HFF-Myc (cell line): ENCODE data around the gene SLC6A7.

Experiments used
- DNase-seq: peaks from one replicate; pipeline ENCODE4 v3.0.0-alpha.2; 2011; ENCODE audit warnings: low read depth; ENCODE audit errors: extremely low read depth
- H3K4me3 ChIP-seq: replicated peaks from 2 replicates; pipeline ENCODE4 v1.5.1; 2011; ENCODE audit warnings: low read depth, mild to moderate bottlenecking, control low read depth, low read length
- TF ChIP-seq, protein P1 (sequence below): IDR thresholded peaks from 2 replicates; pipeline ENCODE4 v1.5.1; 2012; ENCODE audit warnings: mild to moderate bottlenecking, low read depth, low read length, control low read depth; ENCODE audit errors: missing control alignments

SLC6A7 gene

DNA sequence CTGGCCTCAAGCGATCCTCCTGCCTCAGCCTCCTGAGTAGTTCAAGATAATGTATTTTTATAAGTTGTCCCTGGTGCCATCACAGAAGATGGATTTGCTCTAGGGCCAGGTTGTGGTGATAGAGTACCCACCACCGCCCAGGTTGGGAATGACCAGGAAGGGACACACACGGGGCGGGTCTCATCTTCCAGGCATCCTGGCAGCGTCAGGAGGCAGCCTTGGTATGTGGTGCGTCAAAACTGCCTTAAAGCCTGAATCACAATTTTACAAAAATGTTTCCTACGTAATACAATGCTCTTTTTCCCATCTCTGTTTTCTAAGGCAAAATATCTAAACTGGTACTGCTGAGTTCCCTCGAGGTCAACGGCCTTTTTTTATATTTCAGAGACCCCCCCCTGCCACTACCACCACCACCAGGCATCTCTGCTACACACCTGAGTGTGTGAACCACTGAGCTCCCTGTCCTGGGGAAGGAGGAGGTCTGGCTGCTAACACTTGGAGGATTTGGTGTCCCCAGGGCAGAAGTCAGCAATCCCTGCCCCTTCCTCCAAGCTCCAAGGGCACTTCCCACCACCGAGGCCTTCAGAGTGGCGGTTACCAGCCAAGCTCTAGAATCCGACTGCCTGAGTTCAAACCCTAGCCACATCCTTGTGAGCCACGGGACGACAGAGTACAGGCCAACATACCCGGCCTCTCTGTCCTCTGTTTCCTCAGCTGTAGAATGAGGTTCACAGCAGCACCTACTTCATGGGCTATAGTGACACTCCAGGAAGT is 47.3 kb downstream of the SLC6A7 start:
- H3K4me3 ChIP-seq, result no peak overlapping the region
- TF ChIP-seq, protein P1, sequence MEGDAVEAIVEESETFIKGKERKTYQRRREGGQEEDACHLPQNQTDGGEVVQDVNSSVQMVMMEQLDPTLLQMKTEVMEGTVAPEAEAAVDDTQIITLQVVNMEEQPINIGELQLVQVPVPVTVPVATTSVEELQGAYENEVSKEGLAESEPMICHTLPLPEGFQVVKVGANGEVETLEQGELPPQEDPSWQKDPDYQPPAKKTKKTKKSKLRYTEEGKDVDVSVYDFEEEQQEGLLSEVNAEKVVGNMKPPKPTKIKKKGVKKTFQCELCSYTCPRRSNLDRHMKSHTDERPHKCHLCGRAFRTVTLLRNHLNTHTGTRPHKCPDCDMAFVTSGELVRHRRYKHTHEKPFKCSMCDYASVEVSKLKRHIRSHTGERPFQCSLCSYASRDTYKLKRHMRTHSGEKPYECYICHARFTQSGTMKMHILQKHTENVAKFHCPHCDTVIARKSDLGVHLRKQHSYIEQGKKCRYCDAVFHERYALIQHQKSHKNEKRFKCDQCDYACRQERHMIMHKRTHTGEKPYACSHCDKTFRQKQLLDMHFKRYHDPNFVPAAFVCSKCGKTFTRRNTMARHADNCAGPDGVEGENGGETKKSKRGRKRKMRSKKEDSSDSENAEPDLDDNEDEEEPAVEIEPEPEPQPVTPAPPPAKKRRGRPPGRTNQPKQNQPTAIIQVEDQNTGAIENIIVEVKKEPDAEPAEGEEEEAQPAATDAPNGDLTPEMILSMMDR, result no peak
- DNase-seq, result no peak

DNA sequence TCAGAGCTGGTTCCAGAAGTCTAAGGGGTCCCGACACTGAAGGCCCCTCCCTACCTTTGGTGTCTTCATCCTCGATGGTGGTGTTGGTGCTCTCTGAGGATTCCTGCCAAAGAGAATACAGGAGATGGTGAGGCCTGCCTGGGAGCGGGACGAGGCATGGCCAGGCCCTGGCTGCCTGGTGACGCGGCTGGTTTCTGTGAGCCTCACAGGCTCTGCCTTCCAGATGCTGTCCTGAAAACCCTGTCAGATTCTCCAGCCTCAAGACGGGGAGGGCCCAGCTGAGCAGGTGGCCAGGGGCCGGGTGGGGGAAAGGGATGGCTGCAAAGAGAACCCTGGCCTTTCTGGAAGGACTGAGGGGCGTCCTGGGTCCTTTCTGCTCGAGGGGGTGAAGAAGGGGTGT is 48.8 kb downstream of the SLC6A7 start:
- DNase-seq, result no peak
- no peak overlapping the region for H3K4me3 ChIP-seq
- TF ChIP-seq, protein P1, result no peak

DNA sequence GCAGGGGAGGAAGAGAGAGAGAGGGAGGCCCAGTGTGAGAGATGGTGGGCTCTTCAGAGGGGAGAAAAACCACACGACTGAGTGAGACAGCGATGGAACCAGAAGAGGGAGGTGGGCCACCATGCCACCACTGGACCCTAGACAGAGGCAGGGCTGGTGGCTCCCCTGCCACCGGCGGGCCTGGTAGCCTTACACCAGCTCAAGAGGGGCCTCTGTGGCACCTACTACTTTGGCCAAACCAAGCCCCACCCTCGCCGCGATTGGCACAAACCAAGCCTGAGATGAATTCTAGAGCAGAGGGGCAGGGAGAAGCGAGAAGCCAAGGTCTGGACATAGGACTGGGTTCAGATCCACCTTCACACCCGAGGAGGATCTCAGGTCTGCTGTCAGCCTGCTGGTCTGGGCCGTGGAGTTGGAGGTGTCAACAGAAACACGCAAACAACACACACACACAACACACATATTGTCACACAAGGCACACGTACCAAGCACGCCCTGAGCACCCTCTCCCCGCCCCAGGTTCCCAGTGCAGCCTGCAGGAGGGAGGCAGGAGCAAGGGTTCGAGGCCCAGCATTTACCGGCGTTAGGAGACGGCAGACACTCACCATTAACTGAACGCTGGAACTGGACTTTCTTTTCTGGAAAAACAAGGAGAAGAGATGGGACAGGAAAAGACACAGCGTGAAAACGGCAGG is 49.4 kb downstream of the SLC6A7 start:
- DNase-seq, result no peak
- H3K4me3 ChIP-seq, result no peak overlapping the region
- TF ChIP-seq, protein P1, result no peak

DNA sequence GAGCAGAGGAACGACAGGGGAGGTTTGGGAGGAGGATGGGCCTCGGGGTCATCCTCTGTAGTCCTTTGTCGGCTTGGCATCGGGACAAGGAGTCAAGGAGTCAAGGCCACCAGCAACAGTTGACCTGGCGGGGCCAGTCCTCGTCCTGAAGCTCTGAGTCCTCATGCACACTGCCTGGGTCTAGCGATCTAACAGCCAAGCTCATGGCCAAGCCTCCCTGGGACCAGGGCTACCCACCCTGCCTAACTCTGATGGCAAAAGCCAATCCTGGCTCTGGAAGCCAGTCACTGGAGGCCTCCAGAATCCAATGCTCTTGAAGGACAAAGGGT is 49.9 kb downstream of the SLC6A7 start:
- H3K4me3 ChIP-seq, result no peak overlapping the region
- no peak for DNase-seq
- TF ChIP-seq, protein P1, result no peak

DNA sequence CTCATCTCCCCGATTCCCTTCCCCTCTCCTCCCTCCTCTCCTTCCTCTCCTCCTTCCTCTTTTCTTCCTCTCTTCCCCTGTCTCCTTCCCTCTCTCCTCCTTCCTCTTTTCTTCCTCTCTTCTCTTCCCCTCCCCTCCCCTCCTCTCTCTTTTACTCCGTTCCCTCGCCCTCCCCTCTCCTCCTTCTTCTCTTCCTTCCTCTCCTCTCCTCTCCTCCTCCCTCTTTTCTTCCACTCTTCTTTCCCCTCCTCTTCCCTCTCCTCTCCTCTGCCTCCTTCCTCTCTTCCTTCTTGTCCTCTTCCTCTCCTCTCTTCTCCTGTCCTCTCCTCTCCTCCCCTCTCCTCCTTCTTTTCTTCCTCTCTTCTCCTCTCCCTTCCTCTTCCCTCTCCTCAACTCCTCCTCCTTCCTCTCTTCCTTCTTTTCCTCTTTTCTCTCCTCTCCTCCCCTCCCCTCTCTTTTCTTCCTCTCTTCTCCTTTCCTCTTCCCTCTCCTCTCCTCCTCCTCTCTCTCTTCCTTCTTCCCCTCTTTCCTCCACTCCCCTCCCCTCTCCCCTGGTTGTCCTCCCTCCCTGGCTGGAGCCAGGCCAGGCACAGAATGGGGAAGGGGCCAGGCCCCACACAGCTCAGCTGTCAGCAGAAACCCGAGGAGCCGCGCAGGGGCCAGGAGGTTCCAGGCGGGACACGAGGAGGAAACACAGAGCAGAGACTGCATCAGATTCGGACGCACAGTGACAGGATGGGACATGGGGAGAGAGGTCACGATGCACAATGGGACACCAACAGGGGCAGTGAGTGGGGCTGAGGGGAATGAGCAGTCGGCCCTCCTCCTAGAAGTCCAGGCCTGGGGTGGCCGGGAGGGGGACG is 51.7 kb downstream of the SLC6A7 start:
- TF ChIP-seq, protein P1, result no peak
- H3K4me3 ChIP-seq, result no peak overlapping the region
- DNase-seq, result no peak

DNA sequence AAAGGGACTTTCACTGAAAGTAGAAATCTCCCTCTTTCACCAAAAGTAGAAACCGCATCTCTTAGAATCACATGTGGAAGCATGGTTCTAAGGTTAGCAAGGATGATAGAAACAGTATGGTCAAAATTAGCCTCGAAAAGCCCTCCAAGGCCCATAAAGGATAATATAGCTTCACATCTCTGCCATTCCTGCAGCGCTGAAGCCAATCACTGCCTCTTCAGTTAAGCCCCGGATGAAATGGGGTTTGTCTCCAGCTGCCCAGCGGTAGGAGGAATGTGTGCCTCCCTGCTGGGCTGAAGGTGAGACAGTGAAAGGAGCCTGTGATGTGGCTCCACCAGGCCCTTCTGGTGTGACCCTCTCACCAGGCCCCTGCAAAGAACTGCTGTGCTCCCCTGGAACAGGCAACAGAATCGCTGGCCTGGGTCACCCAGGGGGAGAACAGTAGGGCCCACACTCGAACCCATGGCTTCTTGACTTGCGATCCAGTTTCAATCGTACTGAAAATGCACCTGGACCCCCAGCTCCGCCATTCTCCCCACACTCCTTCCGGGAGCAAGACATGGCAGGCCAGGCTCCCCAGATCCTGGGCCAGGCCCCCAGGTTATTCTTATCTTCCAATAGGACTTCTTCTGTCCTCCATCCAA is 52.5 kb downstream of the SLC6A7 start:
- H3K4me3 ChIP-seq, result no peak overlapping the region
- DNase-seq, result no peak
- TF ChIP-seq, protein P1, result no peak
